Measurements from ENCODE around the gene ZNF236. TPM values are rescaled to one million over a fixed set of nuclear protein-coding genes. Genes with fewer than 3 reads are reported as not detected.

ZNF236 gene
- total and polyA plus RNA-seq, 2 of the 8 experiments (the other 6 are each of a cell fraction or from before 2014, with no cell fraction given), result 6.7 to 14.5 TPM

DNA sequence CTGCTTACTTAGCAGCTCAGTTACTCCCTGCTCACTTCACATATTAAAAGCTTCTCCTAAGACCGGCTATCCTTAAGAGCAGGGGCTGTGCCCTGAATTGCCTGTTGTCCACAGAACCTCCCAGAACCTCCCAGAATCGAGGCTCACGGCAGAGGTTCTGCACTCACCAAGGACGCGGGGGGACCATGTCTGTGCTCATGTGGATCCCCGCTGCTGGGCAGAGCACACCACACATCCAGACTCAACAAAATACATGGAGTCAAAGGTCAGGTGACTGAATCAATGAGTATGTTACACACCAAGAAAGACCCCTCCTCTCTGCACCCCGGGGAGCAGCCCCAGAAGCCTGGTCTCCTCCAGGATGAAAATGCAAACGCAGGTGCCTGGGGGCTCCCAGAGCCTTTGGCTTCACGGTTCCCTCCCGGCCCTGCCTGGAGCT lies 161.3 kb downstream of the ZNF236 start:
- no peak overlapping the region for H3K27ac ChIP-seq (ENCODE audit: low read depth, low read length)
- H4K8ac ChIP-seq (ENCODE audit: extremely low read depth, insufficient read depth, low read length), result no peak overlapping the region
- H3K23me2 ChIP-seq (ENCODE audit: low read depth, low read length), result no peaks in the 10 kb centered on the region
- ChIA-PET CTCF (ENCODE audit: partially characterized antibody) (interaction anchor here (0.6 to 13.3 kb wide), 50 partner anchors 8 to 931 kb away, joined by 3 to 188 read pairs (median 4); no protein-coding TSS in a partner anchor), POLR2A (ENCODE audit: partially characterized antibody) (interaction anchor here (1.1 to 3.6 kb wide), 2 partner anchors 9 to 15 kb away, joined by 3 to 14 read pairs; no protein-coding TSS in a partner anchor)
- H2BK5ac ChIP-seq (ENCODE audit: low read depth, low read length), result peak overlapping the region; percentile 72; the same call in 1 of the 2 replicates
- no peak overlapping the region for H3K4me2 ChIP-seq (ENCODE audit: insufficient read depth in 1 of 2, low read depth in 2 of 2, low read length in 2 of 2)
- no peaks in the 10 kb centered on the region for H3K27me3 ChIP-seq (replicated peaks in 1 of 4; ENCODE audit: control insufficient read depth in 3 of 4, extremely low read depth in 1 of 4, insufficient read depth in 3 of 4, low read length in 3 of 4)
- DNase-seq (ENCODE audit: low read depth in 1 of 2, low spot score in 2 of 2) (peak in 1 of 2 experiments; percentile 51), FAIRE-seq (no peak)
- H2BK120ac ChIP-seq (replicated peaks; ENCODE audit: low read depth, low read length), result no peak overlapping the region
- H2AFZ ChIP-seq (ENCODE audit: low read length), result no peak overlapping the region
- H2BK20ac ChIP-seq (ENCODE audit: low read length), result no peak overlapping the region; the same call in 1 of the 2 replicates
- no peak overlapping the region for H2AK5ac ChIP-seq (ENCODE audit: low read depth, low read length)
- no peak overlapping the region for H3K9ac ChIP-seq (replicated peaks in 1 of 4; ENCODE audit: extremely low read depth in 1 of 4, low read depth in 3 of 4, low read length in 3 of 4)
- H3K9me3 ChIP-seq (ENCODE audit: insufficient read depth in 2 of 2, low read depth in 1 of 2, low read length in 1 of 2), result no peaks in the 10 kb centered on the region
- no peaks in the 10 kb centered on the region for H3K36me3 ChIP-seq (ENCODE audit: control insufficient read depth in 2 of 4, insufficient read depth in 4 of 4, low read length in 3 of 4)
- H3K4ac ChIP-seq (replicated peaks; ENCODE audit: insufficient read length, low read depth, low read length), result no peak overlapping the region
- H3K14ac ChIP-seq (ENCODE audit: insufficient read length), result no peak overlapping the region
- H4K5ac ChIP-seq (ENCODE audit: insufficient read length, low read depth, low read length), result no peak overlapping the region
- H3K23ac ChIP-seq (ENCODE audit: insufficient read length), result no peak overlapping the region
- H3K4me1 ChIP-seq (replicated peaks in 1 of 4; ENCODE audit: control insufficient read depth in 3 of 4, insufficient read depth in 4 of 4, low read length in 3 of 4), result peaks cover 0 to 20% (median 11%) of the 10 kb centered on the region in 4 experiments
- TF ChIP-seq CTBP2 (IDR thresholded peaks at IDR 0.05; ENCODE audit: borderline replicate concordance, insufficient read depth, insufficient read length, low read length), result no peak
- no peak for TF ChIP-seq HDAC6 (IDR thresholded peaks at IDR 0.05; ENCODE audit: low read depth, low read length)
- no peak for TF ChIP-seq FOSL1 (IDR thresholded peaks at IDR 0.05; ENCODE audit: insufficient read depth, low read depth, low read length)
- no peak for TF ChIP-seq EP300 (IDR thresholded peaks at IDR 0.05; ENCODE audit: borderline replicate concordance in 1 of 2, low read depth in 2 of 2, low read length in 2 of 2)
- no peak for TF ChIP-seq SP2 (IDR thresholded peaks at IDR 0.05; ENCODE audit: low read length)
- no peak for TF ChIP-seq CHD2 (IDR thresholded peaks at IDR 0.05; ENCODE audit: low read length)
- TF ChIP-seq KDM4A (IDR thresholded peaks at IDR 0.05; ENCODE audit: low read depth, low read length, severe bottlenecking), result no peak
- TF ChIP-seq, protein P1, sequence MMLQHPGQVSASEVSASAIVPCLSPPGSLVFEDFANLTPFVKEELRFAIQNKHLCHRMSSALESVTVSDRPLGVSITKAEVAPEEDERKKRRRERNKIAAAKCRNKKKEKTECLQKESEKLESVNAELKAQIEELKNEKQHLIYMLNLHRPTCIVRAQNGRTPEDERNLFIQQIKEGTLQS (IDR thresholded peaks at IDR 0.05; ENCODE audit: insufficient read depth, low read depth, low read length), result no peak
- TF ChIP-seq SAP30 (IDR thresholded peaks at IDR 0.05; ENCODE audit: insufficient read depth, insufficient replicate concordance, low read length), result no peak
- TF ChIP-seq KDM5A (IDR thresholded peaks at IDR 0.05; ENCODE audit: low read length), result no peak
- TF ChIP-seq CEBPB (IDR thresholded peaks at IDR 0.05; ENCODE audit: low read depth, low read length), result no peak
- TF ChIP-seq JUN (IDR thresholded peaks at IDR 0.05; ENCODE audit: low read depth, low read length), result no peak
- no peak for TF ChIP-seq YY1 (IDR thresholded peaks at IDR 0.05; ENCODE audit: low read depth, low read length)
- H3K79me1 ChIP-seq (ENCODE audit: low read depth, low read length), result no peaks in the 10 kb centered on the region
- H2BK12ac ChIP-seq (ENCODE audit: low read depth, low read length), result peak overlapping the region; percentile 95
- H3K56ac ChIP-seq (replicated peaks; ENCODE audit: insufficient read length, low read depth, low read length), result no peak overlapping the region
- peak overlapping the region; percentile 93; the same call in 1 of the 2 replicates for H2BK15ac ChIP-seq (ENCODE audit: low read length)
- no peak overlapping the region for H4K91ac ChIP-seq (replicated peaks; ENCODE audit: insufficient read length, low read length)
- no peaks in the 10 kb centered on the region for H4K20me1 ChIP-seq (replicated peaks in 1 of 2; ENCODE audit: control insufficient read depth in 1 of 2, insufficient read depth in 2 of 2, low read length in 2 of 2)
- WGBS, 2 experiments (ENCODE audit: extremely low coverage in 1 of 2, insufficient coverage in 1 of 2, insufficient read length in 1 of 2, insufficient replicate concordance in 2 of 2, low coverage in 1 of 2, low lambda C conversion rate in 2 of 2, missing lambda C conversion rate in 1 of 2), result 78% methylated on average over 9 of the region's 10 CpGs; no CpG with 5 or more reads in 1 of the 2 experiments
- no peak overlapping the region for H3K4me3 ChIP-seq (ENCODE audit: extremely low read depth in 1 of 4, insufficient read depth in 2 of 4, low read depth in 3 of 4, low read length in 4 of 4)
- H3K18ac ChIP-seq (ENCODE audit: extremely low read depth, low read length), result peak overlapping the region; percentile 89; the same call in 1 of the 2 replicates
- no peaks in the 10 kb centered on the region for H3K79me2 ChIP-seq (ENCODE audit: control insufficient read depth in 1 of 2, insufficient read depth in 2 of 2, low read length in 2 of 2)

All from H1 (cell line).